DND-41 (cell line): Measurements from ENCODE around the gene TMEM163.

Experiments
- ATAC-seq: fragments of 200-7000 bp; cut with Tn5 transposase; 3 replicates; pipeline ENCODE4 v1.9.1; 2021; ENCODE audit warnings: low read depth; ENCODE audit not compliant: insufficient read depth
- DNase-seq: peaks from one replicate; pipeline ENCODE4 v3.0.0-alpha.2; 2020
- H2AFZ ChIP-seq: 2 replicates; pipeline ENCODE4 v1.6.0; 2012; ENCODE audit warnings: low read depth, low read length
- H3K27ac ChIP-seq: 2 replicates; pipeline ENCODE4 v1.5.1; 2012; ENCODE audit warnings: low read length, inconsistent platforms
- H3K27me3 ChIP-seq: fragments of 200-600 bp; sonication (generic); 2 replicates; pipeline ENCODE4 v1.6.0; 2012; ENCODE audit warnings: low read length, mild to moderate bottlenecking, inconsistent platforms; ENCODE audit not compliant: insufficient read depth, poor library complexity
- H3K36me3 ChIP-seq: 2 replicates; pipeline ENCODE4 v1.5.1; 2012; ENCODE audit warnings: low read length, inconsistent platforms; ENCODE audit not compliant: insufficient read depth
- H3K4me1 ChIP-seq: 2 replicates; pipeline ENCODE4 v1.5.1; 2012; ENCODE audit warnings: mild to moderate bottlenecking, low read length; ENCODE audit not compliant: insufficient read depth
- H3K4me2 ChIP-seq: 2 replicates; pipeline ENCODE4 v1.6.0; 2012; ENCODE audit warnings: mild to moderate bottlenecking, moderate library complexity, low read length, inconsistent platforms; ENCODE audit not compliant: insufficient read depth
- H3K4me3 ChIP-seq, 2 experiments: fragments of 200-600 bp in 1 of 2; shearing (Covaris generic) in 1 of 2; 2 replicates each; pipeline ENCODE4 v1.5.1; 2012 to 2016; ENCODE audit warnings: inconsistent platforms in 2 of 2, low read length in 2 of 2, mild to moderate bottlenecking in 2 of 2, low read depth in 1 of 2, moderate library complexity in 1 of 2
- H3K79me2 ChIP-seq: 2 replicates; pipeline ENCODE4 v1.6.0; 2012; ENCODE audit warnings: low read length, inconsistent platforms; ENCODE audit not compliant: insufficient read depth
- H3K9ac ChIP-seq: 2 replicates; pipeline ENCODE4 v1.6.0; 2012; ENCODE audit warnings: low read depth, mild to moderate bottlenecking, inconsistent platforms, low read length, moderate library complexity
- H3K9me3 ChIP-seq: 2 replicates; pipeline ENCODE4 v1.5.1; 2012; ENCODE audit warnings: low read length, moderate library complexity, mild to moderate bottlenecking, inconsistent platforms; ENCODE audit not compliant: insufficient read depth, severe bottlenecking
- H4K20me1 ChIP-seq: 2 replicates; pipeline ENCODE4 v1.6.0; 2012; ENCODE audit warnings: low read length; ENCODE audit not compliant: insufficient read depth
- EZH2 ChIP-seq: IDR thresholded peaks from 3 replicates; pipeline ENCODE4 v1.6.1; 2012; ENCODE audit warnings: borderline replicate concordance, low read depth, mild to moderate bottlenecking, moderate library complexity, low read length, inconsistent platforms; ENCODE audit not compliant: severe bottlenecking
- TF ChIP-seq, protein P1 (sequence below): IDR thresholded peaks from 2 replicates; pipeline ENCODE4 v1.5.1; 2012; ENCODE audit warnings: borderline replicate concordance, low read length, moderate library complexity, mild to moderate bottlenecking; ENCODE audit not compliant: poor library complexity, severe bottlenecking; ENCODE audit errors: extremely low read depth

TMEM163 gene

DNA sequence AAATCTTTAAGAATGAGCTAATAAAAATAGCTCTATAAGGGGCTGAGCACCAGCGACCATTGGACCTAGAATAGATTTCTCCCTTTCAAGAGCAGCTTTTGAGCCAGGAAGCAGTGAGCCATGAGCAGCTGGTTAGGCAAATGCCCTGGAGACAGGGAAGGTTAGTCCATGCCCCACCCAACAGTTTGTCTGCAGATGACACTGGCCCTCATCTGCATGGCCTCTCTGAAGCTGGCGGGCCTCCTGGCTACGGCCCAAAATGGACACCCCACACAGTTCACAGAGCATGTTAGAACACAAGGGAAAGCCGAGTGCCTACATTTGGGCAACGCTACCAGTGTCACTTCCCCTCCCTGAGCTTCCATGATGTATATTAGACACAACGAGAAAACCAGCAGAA, 263.9 kb downstream of the TMEM163 start:
- DNase-seq = no peak
- H3K36me3 ChIP-seq = peaks cover 18% of the 10 kb centered on the region; the same call in 1 of the 2 replicates
- no peaks in the 10 kb centered on the region for H3K4me1 ChIP-seq
- no peaks in the 10 kb centered on the region for H3K27me3 ChIP-seq
- no peak overlapping the region for H3K4me2 ChIP-seq
- TF ChIP-seq, protein P1, sequence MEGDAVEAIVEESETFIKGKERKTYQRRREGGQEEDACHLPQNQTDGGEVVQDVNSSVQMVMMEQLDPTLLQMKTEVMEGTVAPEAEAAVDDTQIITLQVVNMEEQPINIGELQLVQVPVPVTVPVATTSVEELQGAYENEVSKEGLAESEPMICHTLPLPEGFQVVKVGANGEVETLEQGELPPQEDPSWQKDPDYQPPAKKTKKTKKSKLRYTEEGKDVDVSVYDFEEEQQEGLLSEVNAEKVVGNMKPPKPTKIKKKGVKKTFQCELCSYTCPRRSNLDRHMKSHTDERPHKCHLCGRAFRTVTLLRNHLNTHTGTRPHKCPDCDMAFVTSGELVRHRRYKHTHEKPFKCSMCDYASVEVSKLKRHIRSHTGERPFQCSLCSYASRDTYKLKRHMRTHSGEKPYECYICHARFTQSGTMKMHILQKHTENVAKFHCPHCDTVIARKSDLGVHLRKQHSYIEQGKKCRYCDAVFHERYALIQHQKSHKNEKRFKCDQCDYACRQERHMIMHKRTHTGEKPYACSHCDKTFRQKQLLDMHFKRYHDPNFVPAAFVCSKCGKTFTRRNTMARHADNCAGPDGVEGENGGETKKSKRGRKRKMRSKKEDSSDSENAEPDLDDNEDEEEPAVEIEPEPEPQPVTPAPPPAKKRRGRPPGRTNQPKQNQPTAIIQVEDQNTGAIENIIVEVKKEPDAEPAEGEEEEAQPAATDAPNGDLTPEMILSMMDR = no peak
- TF ChIP-seq EZH2 = no peak
- no peak overlapping the region for H2AFZ ChIP-seq
- no peak overlapping the region for H3K4me3 ChIP-seq
- H3K79me2 ChIP-seq = no peaks in the 10 kb centered on the region
- ATAC-seq = no peak
- H3K27ac ChIP-seq = no peak overlapping the region
- H3K9ac ChIP-seq = no peak overlapping the region
- H3K9me3 ChIP-seq = no peaks in the 10 kb centered on the region
- H4K20me1 ChIP-seq = no peaks in the 10 kb centered on the region

DNA sequence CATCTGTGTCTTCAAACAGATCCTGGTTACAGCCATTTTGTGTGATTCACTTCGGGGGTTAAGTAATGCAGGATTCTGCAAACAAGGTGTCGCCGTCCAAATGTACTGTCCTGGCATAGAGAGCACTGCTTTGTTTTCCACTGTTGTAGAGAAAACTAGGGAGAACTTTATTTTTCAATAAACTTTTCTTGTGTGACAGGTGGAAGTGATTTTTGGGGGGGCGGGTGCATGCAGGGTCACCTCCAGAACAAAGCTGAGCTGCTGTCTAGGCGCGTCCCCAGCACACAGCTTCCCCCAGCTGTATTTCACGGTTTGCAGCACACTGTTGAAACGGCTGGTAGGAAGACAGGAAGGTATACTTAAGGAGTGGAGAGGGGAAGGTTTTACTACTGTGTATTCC, 264.4 kb downstream of the TMEM163 start:
- no peak for DNase-seq
- no peak overlapping the region for H2AFZ ChIP-seq
- peaks cover 22% of the 10 kb centered on the region for H3K36me3 ChIP-seq
- no peaks in the 10 kb centered on the region for H3K4me1 ChIP-seq
- H3K27ac ChIP-seq = no peak overlapping the region
- H4K20me1 ChIP-seq = no peaks in the 10 kb centered on the region
- H3K9ac ChIP-seq = no peak overlapping the region
- no peaks in the 10 kb centered on the region for H3K27me3 ChIP-seq
- TF ChIP-seq, protein P1 = no peak
- TF ChIP-seq EZH2 = no peak
- H3K4me2 ChIP-seq = no peak overlapping the region
- no peaks in the 10 kb centered on the region for H3K9me3 ChIP-seq
- no peaks in the 10 kb centered on the region for H3K79me2 ChIP-seq
- ATAC-seq = no peak
- H3K4me3 ChIP-seq = no peak overlapping the region

DNA sequence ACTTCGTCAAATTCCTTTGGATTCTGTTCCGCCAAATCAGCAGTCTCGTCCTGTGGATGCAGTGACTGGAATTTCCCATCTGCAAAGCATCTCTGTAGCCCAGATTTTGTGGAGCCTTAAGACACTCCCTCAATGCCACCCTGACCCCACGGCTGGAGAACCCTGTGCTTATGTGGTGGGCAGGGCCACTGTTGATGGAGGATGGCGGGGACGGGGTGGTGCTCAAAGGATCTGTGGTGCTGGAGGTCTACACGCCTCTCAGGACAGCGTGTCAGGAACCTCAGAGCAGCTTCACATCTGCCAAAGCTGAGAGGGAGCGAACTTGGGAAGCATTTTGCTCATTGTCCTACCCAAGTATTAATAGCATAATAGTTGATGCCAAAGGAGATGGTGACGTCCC, 264.8 kb downstream of the TMEM163 start:
- no peak overlapping the region for H3K9ac ChIP-seq
- no peak for ATAC-seq
- H3K36me3 ChIP-seq = peaks cover 24% of the 10 kb centered on the region
- no peak overlapping the region for H3K4me3 ChIP-seq
- H3K79me2 ChIP-seq = no peaks in the 10 kb centered on the region
- H2AFZ ChIP-seq = no peak overlapping the region
- no peak for TF ChIP-seq EZH2
- TF ChIP-seq, protein P1 = no peak
- no peaks in the 10 kb centered on the region for H4K20me1 ChIP-seq
- H3K9me3 ChIP-seq = no peaks in the 10 kb centered on the region
- no peaks in the 10 kb centered on the region for H3K4me1 ChIP-seq
- H3K27me3 ChIP-seq = no peaks in the 10 kb centered on the region
- no peak overlapping the region for H3K27ac ChIP-seq
- H3K4me2 ChIP-seq = no peak overlapping the region
- no peak for DNase-seq

DNA sequence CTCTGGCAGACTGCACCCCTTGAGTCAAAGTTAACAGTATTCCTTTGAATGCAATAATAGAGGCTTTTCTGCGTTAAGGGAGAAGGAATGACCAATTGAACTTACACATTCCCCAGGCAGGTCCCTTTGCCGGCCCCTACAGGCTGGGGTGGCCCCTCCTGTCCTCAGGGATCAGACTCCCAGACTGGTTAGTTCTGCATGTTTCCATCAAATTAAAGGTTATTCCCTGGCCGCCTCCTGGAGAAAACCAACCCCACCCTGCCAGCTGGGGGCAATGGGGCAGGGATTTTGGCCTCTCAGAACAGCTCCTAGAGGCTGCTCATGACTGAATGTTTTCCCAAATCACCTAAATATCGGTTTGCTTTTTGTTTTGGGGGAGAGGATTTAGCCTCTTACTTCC, 265.3 kb downstream of the TMEM163 start:
- DNase-seq (no peak), ATAC-seq (no peak)
- TF ChIP-seq, protein P1 = no peak
- TF ChIP-seq EZH2 = no peak
- Histone ChIP-seq H3K27me3 (no peaks in the 10 kb centered on the region), H3K4me3 (no peak overlapping the region), H3K79me2 (no peaks in the 10 kb centered on the region), H3K9ac (no peak overlapping the region), H2AFZ (no peak overlapping the region), H3K4me2 (no peak overlapping the region), H3K4me1 (no peaks in the 10 kb centered on the region), H4K20me1 (no peaks in the 10 kb centered on the region; the same call in 1 of the 2 replicates), H3K36me3 (peaks cover 29% of the 10 kb centered on the region), H3K27ac (no peak overlapping the region), H3K9me3 (no peaks in the 10 kb centered on the region)
